ENCODE results near the gene CALM3. TPM values are rescaled to one million over a fixed set of nuclear protein-coding genes. Genes with fewer than 3 reads are reported as not detected.

Gene CALM3
- total and polyA plus RNA-seq, 9 donors, result 80.5 to 646 (median 225) TPM

DNA sequence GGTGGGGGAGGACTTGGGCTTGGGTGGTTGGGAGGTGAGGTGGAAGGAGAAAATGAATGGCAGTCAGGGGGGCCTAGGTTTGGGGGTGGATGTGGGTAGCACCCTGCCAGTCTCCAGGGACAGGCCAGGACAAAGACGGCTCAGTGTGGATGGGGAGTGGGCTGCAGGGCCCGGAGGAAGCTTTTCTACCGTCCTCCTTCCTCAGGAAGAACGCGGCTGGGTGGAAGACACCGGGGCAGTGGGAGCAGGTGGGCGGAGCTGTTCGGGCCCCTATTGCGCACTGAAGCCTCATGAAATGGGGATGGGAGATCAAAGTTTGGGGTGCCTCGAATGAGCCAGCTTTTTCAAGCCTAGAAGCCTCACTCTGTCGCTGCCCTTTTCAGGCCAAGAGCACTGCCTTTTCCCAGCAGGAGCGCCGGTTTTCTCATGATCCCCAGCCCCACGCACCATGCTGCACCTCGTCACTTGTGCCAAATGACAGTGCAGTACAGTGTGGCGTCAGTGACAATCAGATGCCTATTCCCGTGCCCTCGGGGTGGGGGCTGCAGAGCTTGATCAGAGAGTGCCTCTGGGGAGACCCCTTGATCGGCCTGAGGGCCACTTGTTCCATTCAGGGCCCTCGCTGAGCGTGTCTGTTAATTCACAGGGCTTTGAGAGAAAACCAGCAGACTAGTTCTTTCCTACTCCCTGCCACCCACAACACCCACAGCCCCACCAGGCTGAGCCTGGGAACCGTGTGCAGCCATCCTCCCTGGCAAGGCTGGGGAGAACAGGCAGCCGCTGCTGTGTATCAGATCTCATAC is 1.5 kb downstream of the CALM3 start:
- Histone ChIP-seq H3K4me3 (peak overlapping the region; percentile 100), H3K36me3 (no peaks in the 10 kb centered on the region), H3K9me3 (no peaks in the 10 kb centered on the region), H3K4me1 (ENCODE audit: insufficient read depth) (peaks cover 15% of the 10 kb centered on the region), H3K27me3 (no peaks in the 10 kb centered on the region), H3K27ac (peak overlapping the region in 1 of 2 donors; percentile 97)
- intact Hi-C loops (cut with DNase I), result loop anchor here in 1 of 4 donors (10.0 kb wide), 2 partner anchors 62 to 142 kb away; partner anchors contain the start of genes DACT3, FKRP and STRN4
- TF ChIP-seq EP300 (IDR thresholded peaks at IDR 0.05), result no peak
- TF ChIP-seq POLR2A (IDR thresholded peaks at IDR 0.05), result no peak
- TF ChIP-seq, protein P1, sequence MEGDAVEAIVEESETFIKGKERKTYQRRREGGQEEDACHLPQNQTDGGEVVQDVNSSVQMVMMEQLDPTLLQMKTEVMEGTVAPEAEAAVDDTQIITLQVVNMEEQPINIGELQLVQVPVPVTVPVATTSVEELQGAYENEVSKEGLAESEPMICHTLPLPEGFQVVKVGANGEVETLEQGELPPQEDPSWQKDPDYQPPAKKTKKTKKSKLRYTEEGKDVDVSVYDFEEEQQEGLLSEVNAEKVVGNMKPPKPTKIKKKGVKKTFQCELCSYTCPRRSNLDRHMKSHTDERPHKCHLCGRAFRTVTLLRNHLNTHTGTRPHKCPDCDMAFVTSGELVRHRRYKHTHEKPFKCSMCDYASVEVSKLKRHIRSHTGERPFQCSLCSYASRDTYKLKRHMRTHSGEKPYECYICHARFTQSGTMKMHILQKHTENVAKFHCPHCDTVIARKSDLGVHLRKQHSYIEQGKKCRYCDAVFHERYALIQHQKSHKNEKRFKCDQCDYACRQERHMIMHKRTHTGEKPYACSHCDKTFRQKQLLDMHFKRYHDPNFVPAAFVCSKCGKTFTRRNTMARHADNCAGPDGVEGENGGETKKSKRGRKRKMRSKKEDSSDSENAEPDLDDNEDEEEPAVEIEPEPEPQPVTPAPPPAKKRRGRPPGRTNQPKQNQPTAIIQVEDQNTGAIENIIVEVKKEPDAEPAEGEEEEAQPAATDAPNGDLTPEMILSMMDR (IDR thresholded peaks at IDR 0.05), result no peak
- 9 to 11% (median 10%) methylated on average over 23 of the region's 23 CpGs for WGBS, 3 donors
- DNase-seq, result peak in 1 of 5 donors; percentile 43

DNA sequence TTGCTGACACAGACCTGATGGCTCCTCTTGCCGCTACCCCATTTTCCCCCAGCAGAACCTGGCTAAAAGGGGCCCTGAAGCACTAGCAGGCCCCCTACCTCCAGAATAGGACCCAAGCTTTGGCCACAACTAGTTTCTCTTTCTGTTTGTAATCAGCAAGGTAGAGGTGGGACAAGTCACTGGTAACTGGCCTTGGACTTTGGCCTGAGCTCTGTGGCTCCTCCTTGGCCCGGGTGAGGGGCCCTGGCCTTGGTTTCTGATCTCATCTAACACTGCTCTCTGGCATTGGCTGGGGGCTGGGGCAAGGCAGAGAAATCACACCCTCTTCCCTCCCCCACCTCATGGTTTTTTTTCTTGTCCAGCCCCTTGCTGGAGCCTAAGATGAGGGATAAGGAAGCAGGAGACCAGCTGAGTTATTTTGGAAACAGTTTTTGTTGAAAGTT is 2.1 kb downstream of the CALM3 start:
- H3K27ac ChIP-seq, result peak overlapping the region in 1 of 2 donors; percentile 97
- H3K4me1 ChIP-seq (ENCODE audit: insufficient read depth), result peaks cover 15% of the 10 kb centered on the region
- peak overlapping the region; percentile 100 for H3K4me3 ChIP-seq
- no peaks in the 10 kb centered on the region for H3K9me3 ChIP-seq
- no peaks in the 10 kb centered on the region for H3K36me3 ChIP-seq
- TF ChIP-seq POLR2A (IDR thresholded peaks at IDR 0.05) (no peak), EP300 (IDR thresholded peaks at IDR 0.05) (no peak)
- TF ChIP-seq, protein P1 (IDR thresholded peaks at IDR 0.05), result no peak
- intact Hi-C loops (cut with DNase I), result loop anchor here in 1 of 4 donors (10.0 kb wide), 2 partner anchors 62 to 142 kb away; partner anchors contain the start of genes DACT3, FKRP and STRN4
- 13 to 19% (median 15%) methylated on average over 2 of the region's 2 CpGs for WGBS, 3 donors
- DNase-seq, result peak in 1 of 5 donors; percentile 51
- H3K27me3 ChIP-seq, result no peaks in the 10 kb centered on the region

DNA sequence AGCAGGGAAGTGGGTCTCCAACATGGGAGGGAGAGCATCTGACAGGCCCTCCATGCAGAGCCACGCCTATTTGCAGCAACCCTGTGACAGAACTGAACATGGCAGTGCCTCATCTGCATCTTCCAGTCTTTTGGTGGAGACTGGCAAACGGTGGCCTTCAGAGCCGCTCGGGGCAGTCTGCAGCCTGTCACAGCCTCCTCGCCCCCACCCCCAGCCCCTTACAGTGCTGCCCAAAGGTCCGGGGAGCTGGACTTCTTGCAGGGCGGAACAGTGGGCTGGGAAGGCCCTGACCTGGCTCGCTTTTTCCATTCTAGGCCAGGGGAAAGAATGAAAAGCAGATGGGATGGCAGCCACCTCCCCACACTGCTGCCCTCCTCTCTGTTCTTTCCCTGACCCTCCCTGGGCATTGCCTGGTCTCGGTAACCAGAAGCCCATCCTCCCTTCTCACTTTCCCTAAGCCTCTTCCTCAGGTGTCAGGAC is 2.7 kb downstream of the CALM3 start:
- no peaks in the 10 kb centered on the region for H3K27me3 ChIP-seq
- peak overlapping the region in 1 of 2 donors; percentile 97 for H3K27ac ChIP-seq
- 40 to 47% (median 40%) methylated on average over 9 of the region's 9 CpGs for WGBS, 3 donors
- intact Hi-C loops (cut with DNase I), result loop anchor here in 1 of 4 donors (10.0 kb wide), 2 partner anchors 61 to 141 kb away; partner anchors contain the start of genes DACT3, FKRP and STRN4
- no peak for DNase-seq
- no peaks in the 10 kb centered on the region for H3K9me3 ChIP-seq
- H3K36me3 ChIP-seq, result no peaks in the 10 kb centered on the region
- TF ChIP-seq EP300 (IDR thresholded peaks at IDR 0.05) (no peak), POLR2A (IDR thresholded peaks at IDR 0.05) (no peak)
- TF ChIP-seq, protein P1 (IDR thresholded peaks at IDR 0.05), result no peak
- H3K4me1 ChIP-seq (ENCODE audit: insufficient read depth), result peaks cover 15% of the 10 kb centered on the region
- no peak overlapping the region for H3K4me3 ChIP-seq

DNA sequence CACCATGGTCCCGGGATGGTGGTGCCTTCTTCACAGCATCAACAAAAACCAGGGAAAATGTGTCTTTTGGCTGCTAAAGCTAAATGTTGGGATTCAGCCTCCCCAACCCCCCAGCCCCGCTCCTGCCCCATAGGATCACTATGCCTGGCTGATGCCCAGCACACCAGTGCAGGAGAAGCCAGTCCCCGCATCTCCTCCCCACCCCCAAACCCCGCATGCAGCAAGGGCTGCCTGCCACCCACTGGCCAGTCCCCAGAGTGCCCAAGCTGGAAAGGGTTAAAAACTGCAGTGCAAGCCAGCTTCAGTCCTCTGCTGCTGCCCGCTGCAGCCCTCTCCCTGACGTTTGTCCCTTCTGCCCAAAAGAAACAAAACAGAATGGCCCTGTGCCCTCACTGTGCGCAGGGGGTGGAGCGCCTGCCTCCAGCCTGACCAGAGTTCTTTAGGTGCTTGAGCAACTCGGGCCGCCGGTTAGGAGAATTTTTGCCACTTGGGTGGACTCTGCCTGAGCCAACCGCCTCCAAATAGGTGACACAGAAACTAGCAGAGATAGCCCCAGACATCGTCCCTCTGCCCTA is 3.7 kb downstream of the CALM3 start:
- Histone ChIP-seq H3K27ac (no peak overlapping the region), H3K36me3 (no peaks in the 10 kb centered on the region), H3K27me3 (no peaks in the 10 kb centered on the region), H3K4me1 (ENCODE audit: insufficient read depth) (peaks cover 15% of the 10 kb centered on the region), H3K4me3 (no peak overlapping the region), H3K9me3 (no peaks in the 10 kb centered on the region)
- TF ChIP-seq EP300 (IDR thresholded peaks at IDR 0.05), result no peak
- no peak for TF ChIP-seq POLR2A (IDR thresholded peaks at IDR 0.05)
- TF ChIP-seq, protein P1 (IDR thresholded peaks at IDR 0.05), result no peak
- intact Hi-C loops (cut with DNase I), result loop anchor here in 1 of 4 donors (10.0 kb wide), 2 partner anchors 60 to 140 kb away; partner anchors contain the start of genes DACT3, FKRP and STRN4
- peak in 2 of 5 donors; percentile 16 to 34 for DNase-seq
- WGBS, 3 donors, result 68 to 73% (median 72%) methylated on average over 13 of the region's 13 CpGs
